Measurements from ENCODE around the gene PRMT2.

DNA sequence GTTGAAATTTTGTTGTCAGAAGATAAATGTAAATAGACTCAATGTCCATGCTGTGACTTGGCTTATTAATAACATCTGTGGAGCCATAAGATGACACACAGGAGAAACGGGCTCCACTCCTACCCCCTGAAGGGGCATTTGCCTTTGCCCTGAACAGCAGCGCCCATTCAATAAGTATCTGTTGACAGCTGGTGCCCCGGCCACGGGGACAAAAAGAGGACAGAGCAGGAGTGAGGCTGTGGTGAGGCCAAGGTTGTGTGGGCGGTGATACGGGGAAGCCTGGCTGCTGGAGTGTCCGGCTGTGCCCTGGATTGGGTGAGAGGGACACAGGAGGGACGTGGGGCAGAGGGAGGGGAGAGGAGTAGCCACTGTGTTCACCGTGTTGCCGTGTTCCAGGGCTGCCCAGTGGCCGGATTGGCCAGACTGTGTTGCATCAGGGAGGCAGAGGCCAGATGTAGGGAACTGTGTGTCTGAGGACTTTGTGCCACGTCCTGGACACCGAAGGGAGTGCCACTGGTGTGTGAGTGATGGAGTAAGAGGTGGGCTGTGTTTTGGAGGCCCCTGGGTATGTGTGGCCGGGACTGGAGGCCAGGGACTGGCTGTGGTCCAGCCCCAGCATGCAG lies 15.1 kb downstream of the PRMT2 start:
- TF ChIP-seq POLR2AphosphoS5 (IDR thresholded peaks at IDR 0.05; ENCODE audit: borderline replicate concordance, low read depth, low read length) = no peak
- TF ChIP-seq EZH2 (IDR thresholded peaks at IDR 0.05) = no peak
- no peak for TF ChIP-seq FOXP2 (optimal IDR thresholded peaks at IDR 0.05; ENCODE audit: control extremely low read depth, extremely low read length, insufficient read depth)

All from SK-N-MC (cell line).